ENCODE results near the gene NEK9. TPM values are rescaled to one million over a fixed set of nuclear protein-coding genes. Genes with fewer than 3 reads are reported as not detected.

Gene NEK9
- total RNA-seq, 1 donor from 2014 or later, result 26.3 TPM

DNA sequence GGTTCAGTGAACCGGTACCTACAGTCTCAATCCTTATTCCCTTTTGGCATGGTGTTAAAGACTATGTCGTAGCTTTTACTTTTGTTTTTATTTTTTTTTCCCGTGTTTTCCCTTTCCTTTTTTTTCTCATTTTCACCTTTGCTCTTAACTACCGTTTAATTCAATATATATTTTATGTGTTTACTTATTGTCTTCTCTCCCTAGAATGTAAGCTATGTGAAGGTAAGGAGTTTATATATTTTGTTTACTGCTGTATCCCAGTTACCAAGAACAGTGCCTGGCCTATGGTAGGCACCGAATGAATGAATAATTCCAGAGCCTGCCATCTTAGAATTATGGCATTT, 75.3 kb downstream of the NEK9 start:
- Histone ChIP-seq H3K36me3 (ENCODE audit: control insufficient read depth, insufficient read depth, low read length) (no peaks in the 10 kb centered on the region), H3K27me3 (ENCODE audit: control insufficient read depth, insufficient read depth, low read length) (no peaks in the 10 kb centered on the region), H3K4me3 (ENCODE audit: low read depth, low read length) (peak overlapping the region; percentile 41)
- FAIRE-seq (no peak), DNase-seq (ENCODE audit: low read depth) (no peak)
- TF ChIP-seq, protein P1, sequence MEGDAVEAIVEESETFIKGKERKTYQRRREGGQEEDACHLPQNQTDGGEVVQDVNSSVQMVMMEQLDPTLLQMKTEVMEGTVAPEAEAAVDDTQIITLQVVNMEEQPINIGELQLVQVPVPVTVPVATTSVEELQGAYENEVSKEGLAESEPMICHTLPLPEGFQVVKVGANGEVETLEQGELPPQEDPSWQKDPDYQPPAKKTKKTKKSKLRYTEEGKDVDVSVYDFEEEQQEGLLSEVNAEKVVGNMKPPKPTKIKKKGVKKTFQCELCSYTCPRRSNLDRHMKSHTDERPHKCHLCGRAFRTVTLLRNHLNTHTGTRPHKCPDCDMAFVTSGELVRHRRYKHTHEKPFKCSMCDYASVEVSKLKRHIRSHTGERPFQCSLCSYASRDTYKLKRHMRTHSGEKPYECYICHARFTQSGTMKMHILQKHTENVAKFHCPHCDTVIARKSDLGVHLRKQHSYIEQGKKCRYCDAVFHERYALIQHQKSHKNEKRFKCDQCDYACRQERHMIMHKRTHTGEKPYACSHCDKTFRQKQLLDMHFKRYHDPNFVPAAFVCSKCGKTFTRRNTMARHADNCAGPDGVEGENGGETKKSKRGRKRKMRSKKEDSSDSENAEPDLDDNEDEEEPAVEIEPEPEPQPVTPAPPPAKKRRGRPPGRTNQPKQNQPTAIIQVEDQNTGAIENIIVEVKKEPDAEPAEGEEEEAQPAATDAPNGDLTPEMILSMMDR (IDR thresholded peaks at IDR 0.05; ENCODE audit: insufficient read depth, low read length, severe bottlenecking), result no peak

- FAIRE-seq, result no peak
- DNase-seq (ENCODE audit: low read depth), result peak; percentile 62
- Histone ChIP-seq H3K36me3 (ENCODE audit: control insufficient read depth, insufficient read depth, low read length) (no peaks in the 10 kb centered on the region), H3K4me3 (ENCODE audit: low read depth, low read length) (peak within 1 kb of the TSS; percentile 41), H3K27me3 (ENCODE audit: control insufficient read depth, insufficient read depth, low read length) (no peaks in the 10 kb centered on the region)
- TF ChIP-seq, protein P1 (IDR thresholded peaks at IDR 0.05; ENCODE audit: insufficient read depth, low read length, severe bottlenecking), result no peak
Observed at GRCh38 chr14:75050852-75051555, 75.8 kb downstream of the NEK9 start, which contains the start of gene MLH3. Gene MLH3 (minus strand): TSS chr14:75051467. CDS start chr14:75049655, 1,812 bp downstream.

GRCh38 chr14:75049731-75050201, 77.1 kb downstream of the NEK9 start:
- TF ChIP-seq, protein P1 (IDR thresholded peaks at IDR 0.05; ENCODE audit: insufficient read depth, low read length, severe bottlenecking), result no peak
- FAIRE-seq (no peak), DNase-seq (ENCODE audit: low read depth) (no peak)
- H3K27me3 ChIP-seq (ENCODE audit: control insufficient read depth, insufficient read depth, low read length), result no peaks in the 10 kb centered on the region
- H3K4me3 ChIP-seq (ENCODE audit: low read depth, low read length), result no peak overlapping the region
- H3K36me3 ChIP-seq (ENCODE audit: control insufficient read depth, insufficient read depth, low read length), result no peaks in the 10 kb centered on the region

DNA sequence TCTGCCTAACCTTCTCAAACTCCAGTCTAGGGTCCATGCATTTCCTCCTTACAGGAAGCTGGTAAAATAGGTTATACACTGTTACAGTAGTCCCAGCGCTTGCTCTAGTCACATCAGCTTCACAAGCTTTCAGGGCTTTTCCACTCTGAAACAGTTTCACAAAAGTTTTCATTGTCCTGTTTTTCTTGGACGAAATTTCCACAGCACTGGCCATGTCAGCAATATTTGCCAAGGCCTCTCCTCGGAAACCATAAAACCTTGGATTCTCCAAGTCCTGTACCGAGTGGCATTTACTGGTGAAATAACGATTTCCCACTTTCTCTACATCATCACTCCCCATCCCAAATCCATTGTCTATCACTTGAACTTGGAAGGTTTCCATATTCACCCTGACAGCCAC, 77.7 kb downstream of the NEK9 start:
- TF ChIP-seq, protein P1 (IDR thresholded peaks at IDR 0.05; ENCODE audit: insufficient read depth, low read length, severe bottlenecking), result no peak
- FAIRE-seq (no peak), DNase-seq (ENCODE audit: low read depth) (no peak)
- no peaks in the 10 kb centered on the region for H3K27me3 ChIP-seq (ENCODE audit: control insufficient read depth, insufficient read depth, low read length)
- no peak overlapping the region for H3K4me3 ChIP-seq (ENCODE audit: low read depth, low read length)
- H3K36me3 ChIP-seq (ENCODE audit: control insufficient read depth, insufficient read depth, low read length), result no peaks in the 10 kb centered on the region

GRCh38 chr14:75048101-75048500, 78.7 kb downstream of the NEK9 start:
- Histone ChIP-seq H3K4me3 (ENCODE audit: low read depth, low read length) (no peak overlapping the region), H3K27me3 (ENCODE audit: control insufficient read depth, insufficient read depth, low read length) (no peaks in the 10 kb centered on the region), H3K36me3 (ENCODE audit: control insufficient read depth, insufficient read depth, low read length) (no peaks in the 10 kb centered on the region)
- DNase-seq (ENCODE audit: low read depth) (no peak), FAIRE-seq (no peak)
- TF ChIP-seq, protein P1 (IDR thresholded peaks at IDR 0.05; ENCODE audit: insufficient read depth, low read length, severe bottlenecking), result no peak

DNA sequence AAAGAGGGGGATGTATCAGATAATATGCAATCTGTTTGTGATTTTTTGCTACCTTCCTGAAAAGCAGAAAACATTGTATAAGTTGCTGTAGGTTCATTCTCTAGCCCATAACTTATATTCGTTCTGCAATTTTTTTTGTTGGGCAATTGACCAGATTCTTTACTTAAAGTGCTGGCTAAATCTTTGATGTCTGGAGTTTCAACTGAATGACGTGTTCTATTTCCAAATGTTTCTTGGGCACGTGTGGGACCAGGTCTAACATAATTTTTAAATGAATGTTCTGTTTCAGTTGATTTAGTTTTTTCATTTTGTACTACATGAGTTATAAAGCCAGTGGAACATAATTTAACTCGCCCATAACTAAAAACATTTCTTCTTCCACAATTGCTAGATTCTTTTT, 79.3 kb downstream of the NEK9 start:
- no peak for FAIRE-seq

More for the DNA sequence above, 79.3 kb downstream of the NEK9 start:
- Histone ChIP-seq H3K27me3 (ENCODE audit: control insufficient read depth, insufficient read depth, low read length) (no peaks in the 10 kb centered on the region), H3K36me3 (ENCODE audit: control insufficient read depth, insufficient read depth, low read length) (no peaks in the 10 kb centered on the region), H3K4me3 (ENCODE audit: low read depth, low read length) (no peak overlapping the region)
- no peak for DNase-seq (ENCODE audit: low read depth)
- TF ChIP-seq, protein P1 (IDR thresholded peaks at IDR 0.05; ENCODE audit: insufficient read depth, low read length, severe bottlenecking), result no peak
